GM10266 (cell line): ENCODE data around the gene CPPED1.
A peak's percentile ranks its signal among the peaks of the same experiment; 100 is the strongest.
"Not testable (repeated sequence)": the region's sequence is repeated elsewhere in the genome, so short reads cannot be mapped to it uniquely, and the experiment has no call there.

Experiments
- DNase-seq: peaks from one replicate; pipeline ENCODE4 v3.0.0; 2012; ENCODE audit errors: extremely low spot score
- TF ChIP-seq, protein P1 (sequence below): IDR thresholded peaks from 2 replicates; pipeline ENCODE4 v1.5.1; 2012; ENCODE audit warnings: mild to moderate bottlenecking, low read depth; ENCODE audit not compliant: control insufficient read depth, insufficient read depth; ENCODE audit errors: missing control alignments

The CPPED1 gene

DNA sequence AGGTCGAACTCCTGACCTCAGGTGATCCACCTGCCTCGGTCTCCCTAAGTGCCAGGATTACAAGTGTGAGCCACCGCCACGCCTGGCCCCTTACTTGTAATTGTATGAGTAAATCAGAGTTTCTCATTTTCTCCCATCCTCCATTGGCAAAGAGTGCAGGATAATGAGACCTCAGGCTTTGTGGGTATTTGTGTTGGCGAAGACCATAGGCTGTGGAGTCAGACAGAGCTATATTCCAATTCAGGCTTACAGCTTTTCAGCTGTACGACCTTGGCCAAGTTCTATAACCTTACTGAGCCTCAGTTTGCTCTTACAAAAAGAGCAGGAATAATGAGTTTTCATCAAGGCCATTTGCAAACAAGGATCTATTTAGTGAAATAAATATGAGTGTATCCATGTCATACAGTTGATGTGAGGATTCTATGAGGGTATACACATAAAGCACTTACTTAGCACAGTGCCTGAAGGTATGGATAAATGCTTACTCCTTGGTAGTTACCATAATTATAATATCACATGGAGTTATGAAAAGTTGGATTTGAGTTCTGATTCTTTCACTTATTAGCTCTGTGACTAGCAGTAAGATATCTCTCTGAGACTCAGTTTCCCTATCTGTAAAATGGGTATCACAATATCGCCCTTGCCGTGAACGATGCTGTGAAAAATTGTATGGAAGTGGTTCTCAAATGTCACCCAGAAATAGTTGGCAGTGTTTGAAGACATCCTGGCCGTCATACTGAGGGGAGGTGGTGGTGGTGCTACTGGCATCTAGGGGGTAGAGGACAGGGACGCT lies 25.6 kb upstream of the CPPED1 start:
- no peak for DNase-seq
- TF ChIP-seq, protein P1, sequence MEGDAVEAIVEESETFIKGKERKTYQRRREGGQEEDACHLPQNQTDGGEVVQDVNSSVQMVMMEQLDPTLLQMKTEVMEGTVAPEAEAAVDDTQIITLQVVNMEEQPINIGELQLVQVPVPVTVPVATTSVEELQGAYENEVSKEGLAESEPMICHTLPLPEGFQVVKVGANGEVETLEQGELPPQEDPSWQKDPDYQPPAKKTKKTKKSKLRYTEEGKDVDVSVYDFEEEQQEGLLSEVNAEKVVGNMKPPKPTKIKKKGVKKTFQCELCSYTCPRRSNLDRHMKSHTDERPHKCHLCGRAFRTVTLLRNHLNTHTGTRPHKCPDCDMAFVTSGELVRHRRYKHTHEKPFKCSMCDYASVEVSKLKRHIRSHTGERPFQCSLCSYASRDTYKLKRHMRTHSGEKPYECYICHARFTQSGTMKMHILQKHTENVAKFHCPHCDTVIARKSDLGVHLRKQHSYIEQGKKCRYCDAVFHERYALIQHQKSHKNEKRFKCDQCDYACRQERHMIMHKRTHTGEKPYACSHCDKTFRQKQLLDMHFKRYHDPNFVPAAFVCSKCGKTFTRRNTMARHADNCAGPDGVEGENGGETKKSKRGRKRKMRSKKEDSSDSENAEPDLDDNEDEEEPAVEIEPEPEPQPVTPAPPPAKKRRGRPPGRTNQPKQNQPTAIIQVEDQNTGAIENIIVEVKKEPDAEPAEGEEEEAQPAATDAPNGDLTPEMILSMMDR: no peak

DNA sequence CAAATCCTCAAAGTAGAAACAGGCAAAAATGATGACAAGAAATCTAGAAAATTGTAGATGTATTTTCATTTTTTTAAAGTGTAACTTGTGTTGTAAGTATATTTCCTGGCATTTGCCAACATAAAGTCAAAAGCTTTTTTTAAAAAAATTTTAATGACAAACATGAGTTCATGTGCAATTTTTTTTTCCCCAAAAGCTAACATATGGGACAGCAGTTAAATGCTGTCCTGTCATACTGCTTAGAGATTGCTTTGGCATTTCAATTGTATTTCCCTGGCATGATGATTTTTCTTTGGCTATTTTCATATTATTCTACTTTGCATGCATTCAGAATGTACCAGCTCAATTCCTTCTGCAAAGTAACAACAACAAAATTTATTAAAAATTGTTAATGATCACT lies 24.5 kb upstream of the CPPED1 start:
- no peak for DNase-seq
- TF ChIP-seq, protein P1: no peak

DNA sequence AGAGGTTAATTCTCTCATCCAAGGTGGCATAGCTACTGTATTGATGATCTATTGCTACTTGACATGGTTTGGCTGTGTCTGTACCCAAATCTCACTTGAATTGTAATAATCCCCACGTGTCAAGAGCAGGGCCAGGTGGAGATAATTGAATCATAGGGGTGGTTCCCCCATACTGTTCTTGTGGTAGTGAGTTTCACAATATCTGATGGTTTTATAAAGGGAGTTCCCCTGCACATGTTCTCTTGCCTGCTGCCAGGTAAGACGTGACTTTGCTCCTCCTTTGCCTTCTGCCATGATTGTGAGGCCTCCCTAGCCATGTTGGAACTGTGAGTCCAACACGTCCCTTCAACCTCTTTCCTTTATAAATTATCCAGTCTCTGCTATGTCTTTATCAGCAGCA lies 22.9 kb upstream of the CPPED1 start:
- TF ChIP-seq, protein P1: no peak
- DNase-seq: no peak

DNA sequence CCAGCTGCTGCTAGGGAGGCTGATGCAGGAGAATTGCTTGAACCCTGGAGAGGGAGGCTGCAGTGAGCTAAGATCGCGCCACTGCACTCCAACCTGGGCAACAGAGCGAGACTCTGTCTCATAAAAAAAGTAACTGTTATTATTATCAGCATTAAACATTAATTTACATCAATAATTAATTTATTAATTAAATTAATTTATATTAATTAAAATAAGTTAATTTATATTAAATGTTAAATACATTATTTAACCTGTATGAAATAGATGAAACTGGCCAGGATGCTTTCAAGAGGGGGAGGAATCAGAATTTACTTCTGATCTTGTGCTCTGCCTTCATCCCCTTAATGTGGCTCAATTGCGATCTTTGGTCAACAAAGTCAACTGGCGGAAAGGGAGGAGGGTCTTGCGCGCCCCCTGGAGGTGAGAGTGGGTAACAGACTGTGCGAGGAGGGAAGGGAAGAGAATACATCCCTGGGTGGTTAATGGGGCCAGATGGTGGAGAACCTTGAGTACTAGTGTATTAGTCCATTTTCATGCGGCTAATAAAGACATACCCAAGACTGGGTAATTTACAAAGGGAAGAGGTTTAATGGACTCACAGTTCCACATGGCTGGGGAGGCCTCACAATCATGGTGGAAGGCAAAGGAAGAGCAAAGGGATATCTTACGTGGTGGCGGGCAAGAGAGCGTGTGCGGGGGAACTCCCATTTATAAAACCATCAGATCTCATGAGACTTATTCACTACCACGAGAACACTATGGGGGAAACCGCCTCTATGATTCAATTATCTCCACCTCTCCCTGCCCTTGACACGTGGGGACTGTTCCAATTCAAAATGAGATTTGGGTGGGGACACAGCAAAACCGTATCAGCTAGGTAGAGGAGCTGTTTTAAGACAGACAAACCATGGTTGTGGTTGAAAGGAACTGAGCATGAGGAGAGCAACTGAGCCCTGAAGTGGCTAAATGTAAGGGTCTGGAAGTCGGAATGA lies 15.7 kb upstream of the CPPED1 start:
- peak; percentile 69 for DNase-seq
- TF ChIP-seq, protein P1: peak; percentile 77

DNA sequence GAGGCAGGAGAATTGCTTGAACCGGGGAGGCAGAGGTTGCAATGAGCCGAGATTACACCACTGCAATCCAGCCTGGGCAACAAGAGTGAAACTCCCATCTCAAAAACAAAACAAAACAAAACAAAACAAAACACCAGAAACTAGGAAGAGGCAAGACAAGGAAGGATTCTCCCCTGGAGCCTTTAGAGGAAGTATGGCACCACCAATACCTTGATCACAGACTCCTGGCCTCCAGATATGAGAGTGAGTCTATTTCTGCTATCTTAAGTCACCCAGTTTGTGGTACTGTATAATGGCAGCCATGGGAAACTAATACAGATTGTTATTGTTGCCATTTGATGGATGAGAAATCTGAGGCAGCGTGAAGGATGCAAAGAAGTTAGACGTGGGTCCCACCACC lies 14.6 kb upstream of the CPPED1 start:
- TF ChIP-seq, protein P1: no peak

DNA sequence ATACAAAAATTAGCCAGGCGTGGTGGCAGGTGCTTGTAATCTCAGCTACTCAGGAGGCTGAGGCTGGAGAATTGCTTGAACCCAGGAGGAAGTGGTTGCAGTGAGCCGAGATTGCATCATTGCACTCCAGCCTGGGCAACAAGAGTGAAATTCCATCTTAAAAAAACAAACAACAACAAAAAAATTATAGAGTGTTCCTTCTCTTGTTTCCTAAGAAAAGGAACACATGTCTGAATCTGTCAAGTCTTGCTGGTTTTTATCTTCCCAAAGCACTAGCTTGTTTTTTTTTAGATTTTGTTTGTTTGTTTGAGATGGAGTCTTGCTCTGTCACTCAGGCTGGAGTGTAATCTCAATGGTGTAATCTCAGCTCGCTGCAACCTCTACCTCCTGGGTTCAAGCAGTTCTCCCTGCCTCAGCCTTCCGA lies 13.1 kb upstream of the CPPED1 start:
- not testable (repeated sequence) for DNase-seq

More for the DNA sequence above, 14.6 kb upstream of the CPPED1 start:
- no peak for DNase-seq

DNA sequence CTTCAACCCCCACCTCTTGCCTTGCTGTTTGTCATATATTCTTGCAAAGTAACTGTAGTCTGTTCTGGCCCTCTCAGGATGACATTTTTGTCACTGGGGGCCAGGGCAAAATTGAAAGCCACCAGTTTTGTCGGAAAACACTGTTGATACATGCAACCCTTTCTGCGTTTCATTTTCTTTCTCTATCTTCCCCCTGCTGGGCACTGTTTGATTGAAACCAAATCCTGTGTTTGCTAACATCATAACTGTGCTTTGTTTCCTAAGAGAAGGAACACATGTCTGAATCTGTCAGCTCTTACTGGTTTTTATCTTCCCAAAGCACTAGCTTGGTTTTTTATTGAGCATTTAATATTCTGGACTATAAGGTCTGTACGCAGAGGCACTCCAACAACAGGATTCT lies 11.7 kb upstream of the CPPED1 start:
- TF ChIP-seq, protein P1: no peak
- DNase-seq: no peak

DNA sequence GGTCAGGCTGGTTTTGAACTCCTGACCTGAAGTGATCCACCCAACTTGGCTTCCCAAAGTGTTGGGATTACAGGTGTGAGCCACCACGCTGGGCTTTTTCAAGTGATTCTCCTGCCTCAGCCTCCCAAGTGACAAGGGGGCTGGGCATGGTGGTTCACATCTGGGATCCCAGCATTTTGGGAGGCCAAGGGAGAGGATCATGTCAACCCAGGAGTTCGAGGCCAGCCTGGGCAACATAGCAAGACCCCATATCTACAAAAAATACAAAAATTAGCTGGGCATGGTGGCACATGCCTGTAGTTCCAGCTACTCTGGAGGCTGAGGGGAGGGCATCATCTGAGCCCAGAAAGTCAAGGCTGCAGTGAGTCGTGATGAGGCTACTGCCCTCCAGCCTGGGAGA lies 10.0 kb upstream of the CPPED1 start:
- not testable (repeated sequence) for DNase-seq

DNA sequence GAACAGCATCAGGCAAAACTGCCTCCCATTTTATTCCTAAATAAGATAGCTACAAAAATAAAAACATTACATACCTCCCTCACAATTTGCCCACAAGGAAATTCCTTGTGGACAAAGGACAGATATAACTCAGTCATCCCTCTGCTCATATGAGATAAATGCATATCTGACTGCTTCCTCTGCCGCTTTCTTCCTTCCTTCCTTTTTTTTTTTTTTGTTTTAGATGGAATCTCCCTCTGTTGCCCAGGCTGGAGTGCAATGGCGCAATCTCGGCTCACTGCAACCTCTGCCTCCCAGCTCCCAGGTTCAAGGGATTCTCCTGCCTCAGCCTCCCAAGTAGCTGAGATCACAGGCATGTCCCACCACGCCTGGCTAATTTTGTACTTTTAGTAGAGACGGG lies 9.6 kb upstream of the CPPED1 start:
- DNase-seq: not testable (repeated sequence)
